GM12892 (cell line): Measurements from ENCODE around the gene PCDH8. TPM values are rescaled to one million over a fixed set of nuclear protein-coding genes. Genes with fewer than 3 reads are reported as not detected.

Source experiments
- DNase-seq: peaks from one replicate; pipeline ENCODE4 v3.0.0; 2011; ENCODE audit not compliant: insufficient read length
- FAIRE-seq: peaks from 2 replicates; lab custom pipeline; 2011; peaks lifted over from hg19 to GRCh38; lab: Jason Lieb, UNC
- POLR2A ChIP-seq: IDR thresholded peaks from 2 replicates; pipeline ENCODE4 v1.6.1; 2011; ENCODE audit warnings: low read depth, low read length, control low read depth
- POLR2AphosphoS5 ChIP-seq: IDR thresholded peaks from 2 replicates; pipeline ENCODE4 v1.6.1; 2011; ENCODE audit warnings: low read depth, low read length, control low read depth
- TAF1 ChIP-seq: IDR thresholded peaks from 2 replicates; pipeline ENCODE4 v1.6.1; 2011; ENCODE audit warnings: low read depth, mild to moderate bottlenecking, control low read depth, low read length, borderline replicate concordance
- polyA plus RNA-seq: library from polyadenylated mRNA; unstranded; fragments of >200 nt; gene quantifications from one replicate; pipeline ENCODE4 v1.2.1, GENCODE V29; 2012; ENCODE audit warnings: missing spikeins, inconsistent platforms; ENCODE audit not compliant: missing spikeins

Gene PCDH8
- not detected for polyA plus RNA-seq

GRCh38 chr13:52848455-52849195 lies at the start of gene PCDH8:
Gene PCDH8, minus strand, starts transcription at chr13:52848640. Its CDS starts 204 bp downstream, at chr13:52848436.
- no peak for FAIRE-seq
- no peak for DNase-seq
- TF ChIP-seq POLR2AphosphoS5: no peak
- TF ChIP-seq TAF1: no peak
- TF ChIP-seq POLR2A: no peak

GRCh38 chr13:52896827-52897659 lies 48.6 kb upstream of the PCDH8 start:
- no peak for TF ChIP-seq POLR2A
- no peak for TF ChIP-seq POLR2AphosphoS5
- TF ChIP-seq TAF1: no peak
- DNase-seq: no peak
- no peak for FAIRE-seq

DNA sequence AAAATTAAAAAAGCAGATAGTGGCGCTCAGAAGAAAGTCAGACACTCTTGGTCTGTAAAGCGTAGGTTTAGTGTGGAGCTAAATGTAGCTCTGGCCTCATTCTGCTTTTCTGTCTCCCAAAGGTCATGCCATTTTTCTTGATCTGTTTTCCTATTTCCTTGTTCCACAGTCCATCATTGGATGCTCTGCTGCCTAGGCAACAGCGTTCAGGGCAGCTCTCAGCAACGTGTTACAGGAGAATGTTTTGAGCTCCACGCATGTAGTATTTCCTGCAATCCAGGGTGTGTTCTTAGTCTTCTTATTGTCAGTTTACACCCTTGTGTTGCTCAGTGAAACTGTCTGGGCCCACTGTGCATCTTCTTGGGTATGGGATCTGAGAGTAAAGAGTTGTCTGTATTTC lies 46.0 kb upstream of the PCDH8 start:
- FAIRE-seq (no peak), DNase-seq (no peak)
- TF ChIP-seq TAF1: no peak
- no peak for TF ChIP-seq POLR2AphosphoS5
- TF ChIP-seq POLR2A: no peak

GRCh38 chr13:52892925-52893324 lies 44.5 kb upstream of the PCDH8 start:
- FAIRE-seq (no peak), DNase-seq (no peak)
- TF ChIP-seq TAF1 (no peak), POLR2AphosphoS5 (no peak), POLR2A (no peak)

- DNase-seq: no peak
- no peak for FAIRE-seq
- TF ChIP-seq POLR2A (no peak), TAF1 (no peak), POLR2AphosphoS5 (no peak)
These were observed 43.3 kb upstream of the PCDH8 start for GRCh38 chr13:52891706-52892105.

DNA sequence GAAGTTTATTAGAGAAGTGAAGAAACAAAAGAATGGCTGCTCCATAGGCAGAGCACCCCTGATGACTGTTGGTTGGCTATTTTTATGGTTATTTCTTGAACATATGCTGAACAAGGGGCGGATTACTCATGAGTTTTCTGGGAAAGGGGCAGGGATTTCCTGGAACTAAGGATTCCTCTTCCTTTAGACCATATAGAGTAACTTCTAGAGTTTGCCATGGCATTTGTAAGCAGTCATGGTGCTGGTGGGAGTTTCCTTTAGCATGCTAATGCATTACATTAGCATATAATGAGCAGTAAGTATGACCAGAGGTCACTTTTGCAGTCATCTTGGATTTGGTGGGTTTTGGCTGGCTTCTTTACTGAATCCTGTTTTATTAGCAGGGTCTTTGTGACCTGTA lies 38.7 kb upstream of the PCDH8 start:
- FAIRE-seq (no peak), DNase-seq (no peak)
- TF ChIP-seq POLR2A: no peak
- TF ChIP-seq TAF1: no peak
- no peak for TF ChIP-seq POLR2AphosphoS5

- DNase-seq (no peak), FAIRE-seq (no peak)
- TF ChIP-seq TAF1: no peak
- no peak for TF ChIP-seq POLR2AphosphoS5
These were observed 36.7 kb upstream of the PCDH8 start for GRCh38 chr13:52885141-52885540.

GRCh38 chr13:52884429-52885010 lies 36.1 kb upstream of the PCDH8 start:
- DNase-seq (no peak), FAIRE-seq (no peak)
- TF ChIP-seq POLR2A (no peak), TAF1 (no peak), POLR2AphosphoS5 (no peak)

GRCh38 chr13:52882785-52883184 lies 34.3 kb upstream of the PCDH8 start:
- FAIRE-seq (no peak), DNase-seq (no peak)
- TF ChIP-seq POLR2AphosphoS5 (no peak), TAF1 (no peak), POLR2A (no peak)

DNA sequence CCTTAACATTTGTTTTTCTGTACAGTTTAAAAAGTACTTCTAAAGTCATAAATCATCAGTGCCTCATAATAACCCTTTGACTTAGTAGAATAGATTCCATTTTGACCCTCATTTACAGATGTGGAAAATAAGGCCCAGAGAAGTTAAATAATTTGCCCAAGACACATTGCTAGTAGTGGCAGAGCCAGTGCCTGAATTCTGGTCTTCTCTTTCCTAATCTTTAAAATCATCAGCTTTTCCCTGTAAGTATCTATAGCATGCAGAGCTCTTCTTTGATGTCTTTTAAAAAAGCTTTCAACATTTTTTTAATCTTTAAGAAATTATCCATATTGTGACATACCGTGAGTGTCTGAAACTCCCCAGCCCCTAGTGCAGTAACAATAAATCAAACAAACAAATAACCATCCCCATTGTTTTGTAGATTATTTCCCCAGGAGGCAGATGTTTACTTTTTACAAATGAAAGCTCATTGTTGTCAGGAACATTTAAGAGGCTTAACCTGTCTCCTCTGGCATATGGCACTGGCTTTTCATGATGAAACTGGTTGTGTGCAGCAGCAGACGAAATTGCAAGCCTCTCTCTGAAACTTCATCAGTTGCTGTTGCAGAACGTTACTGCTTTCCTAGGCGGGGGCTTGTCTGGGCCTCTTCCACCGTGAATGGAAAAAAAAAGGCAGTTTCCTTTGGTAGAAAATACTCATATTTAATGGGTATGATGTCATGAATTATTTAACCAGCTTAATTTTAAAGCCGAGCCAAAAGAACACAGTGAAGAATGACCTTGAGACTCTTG lies 31.7 kb upstream of the PCDH8 start:
- TF ChIP-seq POLR2A (no peak), POLR2AphosphoS5 (no peak), TAF1 (no peak)
- FAIRE-seq (no peak), DNase-seq (no peak)

- DNase-seq (no peak), FAIRE-seq (no peak)
- TF ChIP-seq POLR2A: no peak
- no peak for TF ChIP-seq POLR2AphosphoS5
- TF ChIP-seq TAF1: no peak
These were observed 30.4 kb upstream of the PCDH8 start for GRCh38 chr13:52878831-52879230.
